ENCODE data around the gene RBMS1. TPM values are rescaled to one million over a fixed set of nuclear protein-coding genes. Genes with fewer than 3 reads are reported as not detected.
A peak's percentile ranks its signal among the peaks of the same experiment; 100 is the strongest.

Gene RBMS1
- total RNA-seq, 1 experiment from 2014 or later: 91.9 TPM

- DNase-seq: no peak
- Mint-ChIP-seq H3K27me3 (ENCODE audit: insufficient read depth, unreplicated experiment) (no peaks in the 10 kb centered on the region), H3K27ac (ENCODE audit: unreplicated experiment) (no peak overlapping the region), H3K4me3 (ENCODE audit: unreplicated experiment) (no peak overlapping the region), H3K36me3 (ENCODE audit: insufficient read depth, unreplicated experiment) (peaks cover 44% of the 10 kb centered on the region), H3K9me3 (ENCODE audit: unreplicated experiment) (no peaks in the 10 kb centered on the region), H3K4me1 (ENCODE audit: low read depth, unreplicated experiment) (no peaks in the 10 kb centered on the region)
- no TSS peak for BruUV-seq (replicated peaks)
- Histone ChIP-seq H3K9me3 (no peaks in the 10 kb centered on the region), H3K4me1 (no peaks in the 10 kb centered on the region), H3K36me3 (ENCODE audit: control insufficient read depth, insufficient read depth, low read length) (no peaks in the 10 kb centered on the region; the same call in 1 of the 2 replicates), H3K4me3 (ENCODE audit: low read depth, low read length) (no peak overlapping the region), H3K27me3 (replicated peaks; ENCODE audit: control insufficient read depth, insufficient read depth, low read length) (no peaks in the 10 kb centered on the region)
- intact Hi-C loops (cut with micrococcal nuclease; ENCODE audit: unreplicated experiment): no loop called here
- no peak for TF ChIP-seq CTCF (IDR thresholded peaks at IDR 0.05; ENCODE audit: insufficient read depth in 1 of 2, low read depth in 1 of 2, low read length in 1 of 2, severe bottlenecking in 1 of 2, unreplicated experiment in 1 of 2)
- CTCF ChIA-PET: no interaction called here
- POLR2A ChIA-PET: no interaction called here
These were observed 183.3 kb downstream of the RBMS1 start for GRCh38 chr2:160310118-160310828.

- BruUV-seq (replicated peaks): no TSS peak
- DNase-seq: no peak
- Histone ChIP-seq H3K36me3 (ENCODE audit: control insufficient read depth, insufficient read depth, low read length) (no peaks in the 10 kb centered on the region; the same call in 1 of the 2 replicates), H3K4me3 (ENCODE audit: low read depth, low read length) (no peak overlapping the region), H3K4me1 (no peaks in the 10 kb centered on the region), H3K27me3 (replicated peaks; ENCODE audit: control insufficient read depth, insufficient read depth, low read length) (no peaks in the 10 kb centered on the region), H3K9me3 (no peaks in the 10 kb centered on the region)
- POLR2A ChIA-PET: no interaction called here
- H3K27ac Mint-ChIP-seq (ENCODE audit: unreplicated experiment): peak overlapping the region; percentile 18
- CTCF ChIA-PET: no interaction called here
- H3K36me3 Mint-ChIP-seq (ENCODE audit: insufficient read depth, unreplicated experiment): peaks cover 44% of the 10 kb centered on the region
- H3K4me1 Mint-ChIP-seq (ENCODE audit: low read depth, unreplicated experiment): no peaks in the 10 kb centered on the region
- H3K9me3 Mint-ChIP-seq (ENCODE audit: unreplicated experiment): no peaks in the 10 kb centered on the region
- intact Hi-C loops (cut with micrococcal nuclease; ENCODE audit: unreplicated experiment): no loop called here
- TF ChIP-seq CTCF (IDR thresholded peaks at IDR 0.05; ENCODE audit: insufficient read depth in 1 of 2, low read depth in 1 of 2, low read length in 1 of 2, severe bottlenecking in 1 of 2, unreplicated experiment in 1 of 2): no peak
- H3K27me3 Mint-ChIP-seq (ENCODE audit: insufficient read depth, unreplicated experiment): no peaks in the 10 kb centered on the region
- H3K4me3 Mint-ChIP-seq (ENCODE audit: unreplicated experiment): no peak overlapping the region
These were observed 184.0 kb downstream of the RBMS1 start for GRCh38 chr2:160309585-160309984.

GRCh38 chr2:160308915-160309314 lies 184.7 kb downstream of the RBMS1 start:
- intact Hi-C loops (cut with micrococcal nuclease; ENCODE audit: unreplicated experiment): no loop called here
- Mint-ChIP-seq H3K4me1 (ENCODE audit: low read depth, unreplicated experiment) (no peaks in the 10 kb centered on the region), H3K27ac (ENCODE audit: unreplicated experiment) (peak overlapping the region; percentile 18), H3K27me3 (ENCODE audit: insufficient read depth, unreplicated experiment) (no peaks in the 10 kb centered on the region), H3K4me3 (ENCODE audit: unreplicated experiment) (no peak overlapping the region), H3K9me3 (ENCODE audit: unreplicated experiment) (no peaks in the 10 kb centered on the region), H3K36me3 (ENCODE audit: insufficient read depth, unreplicated experiment) (peaks cover 43% of the 10 kb centered on the region)
- no peaks in the 10 kb centered on the region; the same call in 1 of the 2 replicates for H3K36me3 ChIP-seq (ENCODE audit: control insufficient read depth, insufficient read depth, low read length)
- ChIA-PET CTCF (no interaction called here), POLR2A (no interaction called here)
- no peaks in the 10 kb centered on the region for H3K9me3 ChIP-seq
- no peak for DNase-seq
- H3K4me3 ChIP-seq (ENCODE audit: low read depth, low read length): no peak overlapping the region
- BruUV-seq (replicated peaks): no TSS peak
- TF ChIP-seq CTCF (IDR thresholded peaks at IDR 0.05; ENCODE audit: insufficient read depth in 1 of 2, low read depth in 1 of 2, low read length in 1 of 2, severe bottlenecking in 1 of 2, unreplicated experiment in 1 of 2): no peak
- H3K4me1 ChIP-seq: no peaks in the 10 kb centered on the region
- H3K27me3 ChIP-seq (replicated peaks; ENCODE audit: control insufficient read depth, insufficient read depth, low read length): no peaks in the 10 kb centered on the region
